ENCODE results near the gene MZB1. TPM values are rescaled to one million over a fixed set of nuclear protein-coding genes. Genes with fewer than 3 reads are reported as not detected.

Gene MZB1
- total and polyA plus RNA-seq, 9 donors, result 0.22 to 0.95 (median 0.44) TPM

- WGBS (ENCODE audit: insufficient coverage), result 46% methylated on average over 43 of the region's 47 CpGs
- H3K27ac ChIP-seq (ENCODE audit: low read length), result no peak overlapping the region
- no peak overlapping the region for H3K4me3 ChIP-seq (ENCODE audit: low read length)
- no peaks in the 10 kb centered on the region for H3K27me3 ChIP-seq (ENCODE audit: control insufficient read depth, insufficient read depth, low read length)
- no peak for DNase-seq
- peaks cover 8% of the 10 kb centered on the region for H3K4me1 ChIP-seq (ENCODE audit: control insufficient read depth, insufficient read depth, low read length)
- H3K36me3 ChIP-seq (ENCODE audit: control insufficient read depth, insufficient read depth, low read length), result peaks cover 4% of the 10 kb centered on the region
- no peaks in the 10 kb centered on the region for H3K9me3 ChIP-seq (replicated peaks; ENCODE audit: control insufficient read depth, low read depth, low read length)
Observed at GRCh38 chr5:139378101-139378825, 11.4 kb downstream of the MZB1 start.

DNA sequence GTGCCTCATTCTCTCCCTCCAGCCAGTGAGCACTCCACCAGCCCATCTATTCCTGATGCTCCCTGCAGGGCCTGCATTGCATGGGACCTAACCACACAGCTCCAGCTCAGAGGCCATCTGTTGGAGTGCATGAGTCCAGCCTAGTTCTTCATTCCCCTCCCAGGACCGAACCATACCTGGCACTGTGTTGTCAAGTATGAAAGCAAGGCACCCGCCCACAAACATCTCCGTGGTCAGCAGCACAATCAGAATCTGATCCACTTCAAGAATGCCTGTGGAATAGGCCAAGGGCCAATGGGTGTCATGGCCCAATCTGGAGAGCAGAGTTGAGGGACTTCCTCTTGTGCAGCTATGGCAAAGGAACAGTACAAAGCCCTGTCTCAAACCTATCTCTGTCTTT lies 12.5 kb downstream of the MZB1 start:
- WGBS (ENCODE audit: insufficient coverage), result 80% methylated on average over 3 of the region's 3 CpGs
- Histone ChIP-seq H3K4me3 (ENCODE audit: low read length) (no peak overlapping the region), H3K36me3 (ENCODE audit: control insufficient read depth, insufficient read depth, low read length) (peaks cover 6% of the 10 kb centered on the region), H3K27me3 (ENCODE audit: control insufficient read depth, insufficient read depth, low read length) (no peaks in the 10 kb centered on the region), H3K27ac (ENCODE audit: low read length) (no peak overlapping the region), H3K4me1 (ENCODE audit: control insufficient read depth, insufficient read depth, low read length) (peaks cover 8% of the 10 kb centered on the region), H3K9me3 (replicated peaks; ENCODE audit: control insufficient read depth, low read depth, low read length) (no peaks in the 10 kb centered on the region)
- no peak for DNase-seq

DNA sequence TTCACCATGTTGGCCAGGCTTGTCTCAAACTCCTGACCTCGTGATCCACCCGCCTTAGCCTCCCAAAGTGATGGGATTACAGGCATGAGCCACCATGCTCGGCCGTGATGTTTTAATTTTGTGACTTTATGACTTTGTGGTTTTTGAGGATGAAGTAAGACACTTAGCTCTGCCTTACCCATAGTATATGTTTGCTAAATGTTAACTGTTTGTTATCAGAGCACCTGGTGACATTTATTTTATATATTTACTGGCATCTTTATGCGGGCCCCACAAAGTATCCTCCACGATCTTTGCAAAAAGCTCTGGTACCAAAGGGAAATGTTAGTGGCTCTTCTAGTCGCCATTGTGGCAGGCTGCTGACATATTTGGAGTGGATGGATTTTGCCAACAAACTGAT lies 13.3 kb downstream of the MZB1 start:
- 100% methylated on average over 2 of the region's 7 CpGs for WGBS (ENCODE audit: insufficient coverage)
- Histone ChIP-seq H3K4me3 (ENCODE audit: low read length) (no peak overlapping the region), H3K36me3 (ENCODE audit: control insufficient read depth, insufficient read depth, low read length) (peaks cover 15% of the 10 kb centered on the region), H3K27me3 (ENCODE audit: control insufficient read depth, insufficient read depth, low read length) (no peaks in the 10 kb centered on the region), H3K4me1 (ENCODE audit: control insufficient read depth, insufficient read depth, low read length) (peaks cover 8% of the 10 kb centered on the region), H3K9me3 (replicated peaks; ENCODE audit: control insufficient read depth, low read depth, low read length) (no peaks in the 10 kb centered on the region), H3K27ac (ENCODE audit: low read length) (no peak overlapping the region)
- no peak for DNase-seq

GRCh38 chr5:139374909-139375308 lies 14.8 kb downstream of the MZB1 start:
- Histone ChIP-seq H3K9me3 (replicated peaks; ENCODE audit: control insufficient read depth, low read depth, low read length) (no peaks in the 10 kb centered on the region), H3K4me1 (ENCODE audit: control insufficient read depth, insufficient read depth, low read length) (peaks cover 8% of the 10 kb centered on the region), H3K27me3 (ENCODE audit: control insufficient read depth, insufficient read depth, low read length) (no peaks in the 10 kb centered on the region), H3K27ac (ENCODE audit: low read length) (no peak overlapping the region), H3K36me3 (ENCODE audit: control insufficient read depth, insufficient read depth, low read length) (peaks cover 24% of the 10 kb centered on the region), H3K4me3 (ENCODE audit: low read length) (no peak overlapping the region)
- no peak for DNase-seq
- WGBS (ENCODE audit: insufficient coverage), result 88% methylated on average over 1 of the region's 2 CpGs

DNA sequence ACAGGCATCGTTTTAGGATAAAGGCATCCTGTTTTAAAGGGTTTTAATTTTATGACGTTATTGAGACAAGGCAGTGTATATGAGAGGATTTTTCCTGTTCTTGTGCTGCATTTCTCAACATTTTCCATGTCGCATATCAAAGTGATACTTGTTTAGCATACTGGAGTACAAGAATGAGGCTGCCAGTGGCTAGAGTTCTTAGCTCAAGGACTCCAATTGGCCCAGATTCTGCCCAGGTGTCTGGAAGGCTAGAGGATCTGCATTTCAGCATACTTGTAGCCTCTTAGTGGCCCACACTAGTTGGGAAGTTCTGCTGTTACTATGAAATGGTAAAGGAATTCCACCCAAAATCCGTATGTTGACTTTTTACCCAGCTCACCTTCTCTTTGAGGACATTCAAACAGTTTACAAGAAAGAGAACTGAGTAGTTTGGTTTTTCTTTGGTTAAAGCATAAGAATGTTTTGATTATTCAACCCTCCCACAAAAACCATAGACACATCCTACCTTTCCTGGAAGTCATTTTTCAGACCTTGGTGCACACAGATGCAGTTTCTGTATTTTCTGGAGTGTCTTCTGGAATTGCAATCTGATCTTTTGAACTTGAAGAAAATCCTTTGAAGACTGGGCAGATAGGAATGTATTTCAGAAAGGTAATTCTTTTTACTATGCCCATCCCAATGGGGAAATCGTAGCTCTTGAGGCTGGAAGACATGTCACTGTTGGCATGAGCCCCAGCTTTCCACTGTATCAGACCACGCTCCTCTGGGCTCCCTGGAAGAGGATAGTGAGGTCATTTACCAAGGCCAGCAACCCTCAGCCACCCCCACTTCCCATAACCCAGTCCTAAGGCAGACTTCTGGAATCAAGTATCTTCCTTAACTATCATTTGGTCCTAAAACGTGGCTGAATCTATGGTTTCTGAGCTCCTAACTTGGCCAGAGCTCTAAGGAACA lies 18.0 kb downstream of the MZB1 start:
- Histone ChIP-seq H3K9me3 (replicated peaks; ENCODE audit: control insufficient read depth, low read depth, low read length) (no peaks in the 10 kb centered on the region), H3K27ac (ENCODE audit: low read length) (no peak overlapping the region), H3K4me1 (ENCODE audit: control insufficient read depth, insufficient read depth, low read length) (peaks cover 8% of the 10 kb centered on the region), H3K27me3 (ENCODE audit: control insufficient read depth, insufficient read depth, low read length) (no peaks in the 10 kb centered on the region), H3K36me3 (ENCODE audit: control insufficient read depth, insufficient read depth, low read length) (peaks cover 36% of the 10 kb centered on the region), H3K4me3 (ENCODE audit: low read length) (no peak overlapping the region)
- WGBS (ENCODE audit: insufficient coverage), result 59% methylated on average over 2 of the region's 7 CpGs
- DNase-seq, result no peak

DNA sequence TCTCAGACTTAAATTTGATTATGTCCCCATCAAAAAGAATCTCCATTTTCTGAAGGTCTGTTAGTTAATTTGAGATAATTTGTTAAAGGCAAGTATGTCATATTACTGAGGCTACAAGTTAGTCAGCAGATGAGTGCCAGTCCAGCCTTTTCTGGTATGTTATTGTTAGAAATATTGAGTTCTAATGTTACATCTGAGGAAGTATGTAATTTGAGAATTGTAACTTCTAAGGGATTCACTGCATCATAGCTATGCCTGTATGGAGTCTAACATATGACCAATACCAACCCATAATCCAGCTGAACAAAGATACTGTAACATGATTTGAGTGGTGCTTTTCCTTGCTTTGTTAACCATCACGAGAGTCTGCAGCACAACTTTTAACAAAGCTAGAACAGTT lies 20.5 kb downstream of the MZB1 start:
- Histone ChIP-seq H3K27ac (ENCODE audit: low read length) (no peak overlapping the region), H3K9me3 (replicated peaks; ENCODE audit: control insufficient read depth, low read depth, low read length) (no peaks in the 10 kb centered on the region), H3K4me3 (ENCODE audit: low read length) (no peak overlapping the region), H3K4me1 (ENCODE audit: control insufficient read depth, insufficient read depth, low read length) (peaks cover 8% of the 10 kb centered on the region), H3K36me3 (ENCODE audit: control insufficient read depth, insufficient read depth, low read length) (peaks cover 54% of the 10 kb centered on the region), H3K27me3 (ENCODE audit: control insufficient read depth, insufficient read depth, low read length) (no peaks in the 10 kb centered on the region)
- no peak for DNase-seq
- WGBS (ENCODE audit: insufficient coverage), result no CpG with 5 or more reads among the region's 1 CpG

DNA sequence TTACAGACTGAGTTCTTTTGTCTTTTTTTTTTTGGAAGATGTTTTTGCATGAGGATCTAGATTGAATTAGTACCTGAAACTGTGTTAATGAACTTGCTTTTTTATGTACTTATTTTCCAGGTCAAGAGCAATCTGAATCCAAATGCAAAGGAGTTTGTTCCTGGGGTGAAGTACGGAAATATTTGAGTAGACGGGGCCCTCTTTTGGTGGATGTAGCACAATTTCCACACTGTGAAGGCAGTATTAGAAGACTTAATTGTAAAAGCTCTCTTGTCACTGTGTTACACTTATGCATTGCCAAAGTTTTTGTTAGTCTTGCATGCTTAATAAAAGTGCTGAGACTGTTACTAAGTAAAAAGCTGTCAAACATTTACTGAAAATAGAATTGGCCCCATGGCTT lies 21.1 kb downstream of the MZB1 start:
- peaks cover 55% of the 10 kb centered on the region for H3K36me3 ChIP-seq (ENCODE audit: control insufficient read depth, insufficient read depth, low read length)
- H3K4me3 ChIP-seq (ENCODE audit: low read length), result no peak overlapping the region
- H3K27me3 ChIP-seq (ENCODE audit: control insufficient read depth, insufficient read depth, low read length), result no peaks in the 10 kb centered on the region
- peaks cover 4% of the 10 kb centered on the region for H3K4me1 ChIP-seq (ENCODE audit: control insufficient read depth, insufficient read depth, low read length)
- H3K27ac ChIP-seq (ENCODE audit: low read length), result no peak overlapping the region
- no peaks in the 10 kb centered on the region for H3K9me3 ChIP-seq (replicated peaks; ENCODE audit: control insufficient read depth, low read depth, low read length)
- no peak for DNase-seq
- 37% methylated on average over 2 of the region's 2 CpGs for WGBS (ENCODE audit: insufficient coverage)

- no peaks in the 10 kb centered on the region for H3K9me3 ChIP-seq (replicated peaks; ENCODE audit: control insufficient read depth, low read depth, low read length)
- no peak overlapping the region for H3K27ac ChIP-seq (ENCODE audit: low read length)
- H3K4me1 ChIP-seq (ENCODE audit: control insufficient read depth, insufficient read depth, low read length), result no peaks in the 10 kb centered on the region
- no peak overlapping the region for H3K4me3 ChIP-seq (ENCODE audit: low read length)
- peak; percentile 25 for DNase-seq
- no peaks in the 10 kb centered on the region for H3K27me3 ChIP-seq (ENCODE audit: control insufficient read depth, insufficient read depth, low read length)
- WGBS (ENCODE audit: insufficient coverage), result no CpG with 5 or more reads among the region's 2 CpGs
- peaks cover 36% of the 10 kb centered on the region for H3K36me3 ChIP-seq (ENCODE audit: control insufficient read depth, insufficient read depth, low read length)
Observed at GRCh38 chr5:139364466-139364865, 25.2 kb downstream of the MZB1 start.

DNA sequence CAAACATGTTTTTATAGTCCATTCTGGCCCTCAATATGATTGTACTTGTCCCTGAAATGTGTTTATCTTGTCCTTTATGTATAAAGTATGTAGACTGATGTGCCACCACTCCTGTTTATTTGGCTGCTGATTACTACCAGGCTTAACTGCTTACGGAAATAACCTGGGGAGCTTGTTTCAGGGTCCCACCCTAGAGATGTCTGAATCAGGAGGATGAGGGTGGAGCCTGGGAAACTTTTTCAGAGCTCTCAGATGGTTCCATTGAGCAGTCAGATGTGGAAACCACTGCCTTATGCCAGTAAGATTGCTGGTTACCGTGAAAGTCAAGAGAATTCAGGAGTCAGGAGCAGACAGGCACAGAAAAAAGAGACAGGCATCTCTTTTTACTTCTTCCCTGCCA lies 25.8 kb downstream of the MZB1 start:
- no peak for DNase-seq
- no peaks in the 10 kb centered on the region for H3K4me1 ChIP-seq (ENCODE audit: control insufficient read depth, insufficient read depth, low read length)
- 73% methylated on average over 1 of the region's 2 CpGs for WGBS (ENCODE audit: insufficient coverage)
- no peak overlapping the region for H3K27ac ChIP-seq (ENCODE audit: low read length)
- H3K4me3 ChIP-seq (ENCODE audit: low read length), result no peak overlapping the region
- H3K36me3 ChIP-seq (ENCODE audit: control insufficient read depth, insufficient read depth, low read length), result peaks cover 33% of the 10 kb centered on the region
- no peaks in the 10 kb centered on the region for H3K27me3 ChIP-seq (ENCODE audit: control insufficient read depth, insufficient read depth, low read length)
- no peaks in the 10 kb centered on the region for H3K9me3 ChIP-seq (replicated peaks; ENCODE audit: control insufficient read depth, low read depth, low read length)

DNA sequence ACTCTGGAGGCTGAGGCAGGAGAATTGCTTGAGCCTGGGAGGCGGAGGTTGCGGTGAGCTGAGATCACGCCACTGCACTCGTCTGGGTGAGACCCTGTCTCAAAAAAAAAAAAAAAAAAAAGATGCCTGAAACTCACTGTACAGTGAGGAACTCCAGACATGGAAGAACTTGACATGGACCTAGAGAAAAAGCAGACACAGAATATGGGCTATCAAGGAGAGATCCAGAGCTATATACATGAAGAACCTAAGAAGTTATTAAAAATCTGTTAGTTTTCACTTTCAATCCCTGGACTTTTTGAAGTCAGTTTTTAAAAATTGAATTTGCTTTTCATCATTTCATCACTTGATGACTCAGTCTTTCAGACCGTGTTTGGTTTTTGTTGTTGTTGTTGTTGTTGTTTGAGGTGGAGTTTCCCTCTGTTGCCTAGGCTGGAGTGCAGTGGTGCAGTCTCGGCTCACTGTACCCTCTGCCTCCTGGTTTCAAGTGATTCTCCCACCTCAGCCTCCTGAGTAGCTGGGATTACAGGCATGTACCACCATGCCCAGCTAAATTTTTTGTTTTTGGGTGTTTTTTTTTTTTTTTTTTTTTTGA lies 27.8 kb downstream of the MZB1 start:
- 100% methylated on average over 1 of the region's 6 CpGs for WGBS (ENCODE audit: insufficient coverage)
- Histone ChIP-seq H3K4me3 (ENCODE audit: low read length) (no peak overlapping the region), H3K27me3 (ENCODE audit: control insufficient read depth, insufficient read depth, low read length) (no peaks in the 10 kb centered on the region), H3K4me1 (ENCODE audit: control insufficient read depth, insufficient read depth, low read length) (no peaks in the 10 kb centered on the region), H3K9me3 (replicated peaks; ENCODE audit: control insufficient read depth, low read depth, low read length) (no peaks in the 10 kb centered on the region), H3K36me3 (ENCODE audit: control insufficient read depth, insufficient read depth, low read length) (peaks cover 36% of the 10 kb centered on the region), H3K27ac (ENCODE audit: low read length) (no peak overlapping the region)
- DNase-seq, result no peak

All from muscle of leg (tissue), 11 donors.